HFFc6 (cell line): ENCODE results near the gene RPF1. TPM values are rescaled to one million over a fixed set of nuclear protein-coding genes. Genes with fewer than 3 reads are reported as not detected.

Source experiments
- DNase-seq: peaks from one replicate; pipeline ENCODE4 v3.0.0-alpha.2; 2018
- H3K27ac Mint-ChIP-seq: 2 replicates; pipeline ENCODE4 v1.8.0; 2020; ENCODE audit warnings: mild to moderate bottlenecking, mixed read lengths
- H3K27me3 Mint-ChIP-seq: 2 replicates; pipeline ENCODE4 v1.8.0; 2021; ENCODE audit warnings: mild to moderate bottlenecking, moderate library complexity, mixed read lengths; ENCODE audit not compliant: insufficient read depth
- H3K36me3 Mint-ChIP-seq: 2 replicates; pipeline ENCODE4 v1.8.0; 2021; ENCODE audit warnings: low read depth, mixed read lengths
- H3K4me1 Mint-ChIP-seq: 2 replicates; pipeline ENCODE4 v1.8.0; 2020; ENCODE audit warnings: low read depth, mixed read lengths
- H3K4me3 Mint-ChIP-seq: 2 replicates; pipeline ENCODE4 v1.8.0; 2020; ENCODE audit warnings: mild to moderate bottlenecking, moderate library complexity, mixed read lengths
- H3K9me3 Mint-ChIP-seq: 2 replicates; pipeline ENCODE4 v1.8.0; 2020; ENCODE audit warnings: mild to moderate bottlenecking, mixed read lengths
- total RNA-seq, 6 experiments: library from RNA; stranded (reverse); fragmentation: NEBNext Ultra II Directional; extraction: Animal tissue kit (Norgen Biotek cat#: 25700); gene quantifications; 2 replicates in 1 of 6; 3 replicates in 5 of 6; pipeline ENCODE4 v1.2.3, GENCODE V29; 2021
- TF ChIP-seq, protein P1 (sequence below): fragments of 200-600 bp; sonication (generic); IDR thresholded peaks from 2 replicates; pipeline ENCODE4 v1.5.0; 2021; ENCODE audit warnings: antibody characterized with exemption, mild to moderate bottlenecking

Gene RPF1
- total RNA-seq, 6 experiments from 2014 or later: 29.4 to 43.0 (median 36.2) TPM

DNA sequence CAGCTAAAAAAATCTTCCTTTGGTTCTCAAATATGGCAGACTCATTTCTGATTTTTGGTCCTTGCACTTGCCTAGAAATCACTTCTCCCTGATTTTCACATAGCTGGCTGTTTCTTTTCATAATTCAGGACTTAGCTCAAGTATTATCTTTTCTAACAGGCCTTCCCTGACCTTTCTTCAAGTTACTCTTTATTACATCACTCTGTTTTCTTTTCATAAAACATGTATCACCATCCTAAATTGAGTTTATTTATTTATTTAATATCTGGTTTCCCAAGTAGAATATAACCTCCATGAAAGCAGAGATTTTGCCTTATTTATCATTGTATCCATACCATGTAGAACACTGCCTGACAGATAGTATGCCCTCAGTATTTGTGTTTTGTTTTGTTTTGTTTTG, 45.5 kb downstream of the RPF1 start:
- H3K27me3 Mint-ChIP-seq: no peaks in the 10 kb centered on the region; the same call in 1 of the 2 replicates
- H3K4me1 Mint-ChIP-seq: peaks cover 6% of the 10 kb centered on the region; the same call in 1 of the 2 replicates
- no peak for DNase-seq
- no peaks in the 10 kb centered on the region for H3K9me3 Mint-ChIP-seq
- H3K4me3 Mint-ChIP-seq: no peak overlapping the region
- H3K27ac Mint-ChIP-seq: no peak overlapping the region
- H3K36me3 Mint-ChIP-seq: no peaks in the 10 kb centered on the region; the same call in 1 of the 2 replicates
- TF ChIP-seq, protein P1, sequence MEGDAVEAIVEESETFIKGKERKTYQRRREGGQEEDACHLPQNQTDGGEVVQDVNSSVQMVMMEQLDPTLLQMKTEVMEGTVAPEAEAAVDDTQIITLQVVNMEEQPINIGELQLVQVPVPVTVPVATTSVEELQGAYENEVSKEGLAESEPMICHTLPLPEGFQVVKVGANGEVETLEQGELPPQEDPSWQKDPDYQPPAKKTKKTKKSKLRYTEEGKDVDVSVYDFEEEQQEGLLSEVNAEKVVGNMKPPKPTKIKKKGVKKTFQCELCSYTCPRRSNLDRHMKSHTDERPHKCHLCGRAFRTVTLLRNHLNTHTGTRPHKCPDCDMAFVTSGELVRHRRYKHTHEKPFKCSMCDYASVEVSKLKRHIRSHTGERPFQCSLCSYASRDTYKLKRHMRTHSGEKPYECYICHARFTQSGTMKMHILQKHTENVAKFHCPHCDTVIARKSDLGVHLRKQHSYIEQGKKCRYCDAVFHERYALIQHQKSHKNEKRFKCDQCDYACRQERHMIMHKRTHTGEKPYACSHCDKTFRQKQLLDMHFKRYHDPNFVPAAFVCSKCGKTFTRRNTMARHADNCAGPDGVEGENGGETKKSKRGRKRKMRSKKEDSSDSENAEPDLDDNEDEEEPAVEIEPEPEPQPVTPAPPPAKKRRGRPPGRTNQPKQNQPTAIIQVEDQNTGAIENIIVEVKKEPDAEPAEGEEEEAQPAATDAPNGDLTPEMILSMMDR: no peak

DNA sequence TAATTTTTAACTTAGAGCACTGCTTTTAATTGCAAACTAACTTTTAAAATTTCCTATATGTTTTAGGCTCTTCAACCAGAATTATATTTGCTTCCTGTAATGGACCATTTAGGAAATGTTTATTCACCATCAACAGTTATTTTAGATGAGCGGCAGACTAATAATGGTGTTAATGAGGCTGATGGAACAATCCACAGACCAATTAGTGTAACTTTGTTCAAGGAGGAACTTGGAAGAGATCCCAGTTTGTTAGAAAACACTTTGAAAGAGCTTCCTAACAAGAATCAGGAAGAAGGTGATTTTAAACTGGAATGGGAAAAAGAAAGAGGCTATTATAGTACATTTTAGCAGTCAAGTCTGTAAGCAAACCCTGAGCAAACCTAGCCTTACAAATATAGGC, 46.7 kb downstream of the RPF1 start:
- no peak for DNase-seq
- H3K9me3 Mint-ChIP-seq: no peaks in the 10 kb centered on the region
- no peak overlapping the region for H3K27ac Mint-ChIP-seq
- no peaks in the 10 kb centered on the region for H3K4me1 Mint-ChIP-seq
- no peak overlapping the region for H3K4me3 Mint-ChIP-seq
- no peaks in the 10 kb centered on the region; the same call in 1 of the 2 replicates for H3K36me3 Mint-ChIP-seq
- TF ChIP-seq, protein P1: no peak
- no peaks in the 10 kb centered on the region; the same call in 1 of the 2 replicates for H3K27me3 Mint-ChIP-seq

DNA sequence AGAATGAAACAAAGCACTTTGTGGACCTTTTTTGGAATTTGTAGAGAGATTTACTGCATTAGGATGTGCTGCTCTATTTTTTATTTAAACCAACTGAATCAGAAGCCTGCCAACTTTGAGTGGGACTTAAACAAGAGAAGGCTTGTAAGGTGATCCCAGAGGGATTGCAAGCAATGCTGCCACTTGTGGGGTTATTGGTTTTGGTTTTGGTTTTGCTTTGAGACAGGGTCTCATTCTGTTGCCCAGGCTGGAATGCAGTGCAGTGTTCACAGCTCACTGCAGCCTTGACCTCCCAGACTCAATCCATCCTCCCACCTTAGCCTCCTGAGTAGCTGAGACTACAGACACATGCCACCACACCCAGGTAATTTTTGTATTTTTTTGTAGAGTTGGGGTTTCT, 59.5 kb downstream of the RPF1 start:
- Mint-ChIP-seq H3K27me3 (no peaks in the 10 kb centered on the region), H3K4me3 (no peak overlapping the region), H3K36me3 (no peaks in the 10 kb centered on the region), H3K9me3 (no peaks in the 10 kb centered on the region), H3K27ac (no peak overlapping the region), H3K4me1 (peaks cover 26% of the 10 kb centered on the region)
- no peak for DNase-seq
- TF ChIP-seq, protein P1: no peak

DNA sequence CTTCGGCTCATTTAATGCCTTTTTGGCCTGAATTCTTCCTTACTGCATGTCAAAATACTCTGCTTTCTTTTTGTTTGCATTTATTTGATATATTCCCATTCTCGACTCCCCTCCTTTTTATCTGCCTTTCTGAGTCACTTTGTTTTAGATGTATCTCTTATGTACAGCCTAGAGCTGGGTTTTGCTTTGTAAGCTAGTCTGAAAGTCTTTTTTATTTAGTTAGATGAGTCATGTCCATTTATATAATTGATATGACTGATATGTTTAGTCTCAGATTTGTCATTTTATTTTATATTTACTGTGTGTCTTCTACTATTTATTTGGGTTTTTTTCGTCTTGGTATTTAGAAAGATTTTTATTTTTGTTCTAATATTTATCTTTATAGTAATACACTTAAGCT, 60.9 kb downstream of the RPF1 start:
- Mint-ChIP-seq H3K36me3 (no peaks in the 10 kb centered on the region), H3K9me3 (no peaks in the 10 kb centered on the region), H3K27me3 (no peaks in the 10 kb centered on the region), H3K4me3 (no peak overlapping the region), H3K27ac (no peak overlapping the region), H3K4me1 (peaks cover 34% of the 10 kb centered on the region)
- no peak for DNase-seq
- TF ChIP-seq, protein P1: no peak

DNA sequence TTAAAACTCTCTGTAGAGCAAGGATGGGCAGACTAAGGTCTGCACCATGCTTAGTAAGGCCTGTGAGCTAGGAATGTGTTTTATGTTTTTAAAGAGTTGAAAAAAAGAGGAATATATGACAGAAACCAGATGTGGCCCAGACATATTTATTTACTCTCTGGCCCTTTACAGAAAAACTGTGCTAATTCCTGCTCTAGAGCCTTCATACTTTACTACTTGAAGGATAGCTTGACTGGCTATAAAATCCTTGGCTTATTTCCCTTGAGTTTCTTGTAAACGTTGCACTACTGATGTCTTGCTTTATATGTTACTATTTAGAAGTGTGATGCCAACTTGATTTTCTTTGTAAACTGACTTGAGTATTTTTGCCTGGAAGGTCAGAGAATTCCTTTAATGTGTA, 61.7 kb downstream of the RPF1 start:
- TF ChIP-seq, protein P1: no peak
- DNase-seq: no peak
- Mint-ChIP-seq H3K27me3 (no peaks in the 10 kb centered on the region), H3K4me1 (peaks cover 34% of the 10 kb centered on the region), H3K4me3 (no peak overlapping the region), H3K27ac (no peak overlapping the region), H3K36me3 (no peaks in the 10 kb centered on the region), H3K9me3 (no peaks in the 10 kb centered on the region)

DNA sequence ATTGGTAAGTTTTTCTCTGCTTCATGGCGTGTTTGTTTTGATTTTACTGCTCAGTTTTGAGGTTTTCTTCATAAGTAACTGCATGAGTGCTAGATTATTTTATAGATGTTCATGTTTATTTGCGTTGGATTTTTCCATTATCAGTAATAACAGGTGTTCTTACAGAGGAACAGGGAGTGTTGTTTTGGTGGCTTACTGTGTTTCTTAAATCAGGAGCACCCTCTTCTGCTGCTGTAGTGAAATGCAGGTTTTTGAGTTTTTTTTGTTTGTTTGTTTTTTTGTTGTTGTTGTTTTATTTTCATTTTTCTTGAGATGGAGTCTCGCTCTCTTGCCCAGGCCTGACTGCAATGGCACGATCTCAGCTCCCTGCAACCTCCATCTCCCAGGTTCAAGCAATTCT, 62.6 kb downstream of the RPF1 start:
- H3K27ac Mint-ChIP-seq: no peak overlapping the region
- no peaks in the 10 kb centered on the region for H3K36me3 Mint-ChIP-seq
- H3K4me3 Mint-ChIP-seq: no peak overlapping the region
- no peaks in the 10 kb centered on the region for H3K27me3 Mint-ChIP-seq
- H3K4me1 Mint-ChIP-seq: peaks cover 34% of the 10 kb centered on the region
- TF ChIP-seq, protein P1: peak; percentile 47
- H3K9me3 Mint-ChIP-seq: no peaks in the 10 kb centered on the region
- no peak for DNase-seq
